GM23338 (cell line): ENCODE measurements around the gene TDRD1.

Experiments used
- CREB1 ChIP-seq: fragments of 250-450 bp; sonication (Bioruptor Pico); IDR thresholded peaks from 2 replicates; pipeline ENCODE4 v1.5.0; 2020; ENCODE audit warnings: low read depth, mild to moderate bottlenecking, moderate library complexity
- CTCF ChIP-seq, 2 experiments: fragments of 200-600 bp in 1 of 2; sonication (generic) in 1 of 2; conservative IDR thresholded peaks; 2 replicates each; pipeline versions ENCODE4 v1.5.1 to v1.6.1; 2016 to 2017; ENCODE audit warnings: antibody characterized with exemption in 2 of 2, low read depth in 2 of 2, mild to moderate bottlenecking in 2 of 2, moderate library complexity in 1 of 2
- EZH2 ChIP-seq: fragments of 200-600 bp; sonication (generic); IDR thresholded peaks from one replicate; pipeline ENCODE4 v1.8.0; 2017; ENCODE audit warnings: antibody characterized with exemption, mild to moderate bottlenecking, low read depth; ENCODE audit not compliant: unreplicated experiment
- EZH2phosphoT487 ChIP-seq: fragments of 200-600 bp; sonication (generic); IDR thresholded peaks from one replicate; pipeline ENCODE4 v1.8.1; 2018; ENCODE audit warnings: antibody characterized with exemption; ENCODE audit not compliant: unreplicated experiment
- JUNB ChIP-seq: IDR thresholded peaks from one replicate; pipeline ENCODE4 v1.6.1; 2016; ENCODE audit warnings: antibody characterized with exemption; ENCODE audit not compliant: unreplicated experiment
- POLR2AphosphoS5 ChIP-seq: IDR thresholded peaks from 2 replicates; pipeline ENCODE4 v1.6.1; 2016; ENCODE audit warnings: antibody characterized with exemption, low read depth
- REST ChIP-seq: IDR thresholded peaks from one replicate; pipeline ENCODE4 v1.6.1; 2018; ENCODE audit warnings: antibody characterized with exemption; ENCODE audit not compliant: unreplicated experiment

GRCh38 chr10:114163062-114163461 is 16.1 kb upstream of the TDRD1 start:
- TF ChIP-seq CTCF (conservative IDR thresholded peaks at IDR 0.05; ENCODE audit: low read depth in 2 of 2) (no peak), EZH2 (no peak), EZH2phosphoT487 (no peak), REST (no peak), POLR2AphosphoS5 (no peak), JUNB (no peak), CREB1 (CRISPR knock-in tag) (no peak)
